GM04504 (cell line): Measurements from ENCODE around the gene TRIM14.
"Not testable (repeated sequence)": the region's sequence is repeated elsewhere in the genome, so short reads cannot be mapped to it uniquely, and the experiment has no call there.

ENCODE experiments used
- DNase-seq: peaks from one replicate; pipeline ENCODE4 v3.0.0-alpha.2; 2012; ENCODE audit warnings: low read depth

The TRIM14 gene

GRCh38 chr9:98107926-98108325 lies 11.1 kb downstream of the TRIM14 start:
- no peak for DNase-seq

GRCh38 chr9:98105006-98105405 lies 14.0 kb downstream of the TRIM14 start:
- no peak for DNase-seq

- no peak for DNase-seq
Measured at GRCh38 chr9:98104445-98104881, 14.6 kb downstream of the TRIM14 start.

GRCh38 chr9:98101868-98102273 lies 17.2 kb downstream of the TRIM14 start:
- DNase-seq, result no peak

- no peak for DNase-seq
Measured at GRCh38 chr9:98101416-98101815, 17.6 kb downstream of the TRIM14 start.

GRCh38 chr9:98100456-98100855 lies 18.6 kb downstream of the TRIM14 start:
- DNase-seq, result no peak

- no peak for DNase-seq
Measured at GRCh38 chr9:98099898-98100297, 19.1 kb downstream of the TRIM14 start.

DNA sequence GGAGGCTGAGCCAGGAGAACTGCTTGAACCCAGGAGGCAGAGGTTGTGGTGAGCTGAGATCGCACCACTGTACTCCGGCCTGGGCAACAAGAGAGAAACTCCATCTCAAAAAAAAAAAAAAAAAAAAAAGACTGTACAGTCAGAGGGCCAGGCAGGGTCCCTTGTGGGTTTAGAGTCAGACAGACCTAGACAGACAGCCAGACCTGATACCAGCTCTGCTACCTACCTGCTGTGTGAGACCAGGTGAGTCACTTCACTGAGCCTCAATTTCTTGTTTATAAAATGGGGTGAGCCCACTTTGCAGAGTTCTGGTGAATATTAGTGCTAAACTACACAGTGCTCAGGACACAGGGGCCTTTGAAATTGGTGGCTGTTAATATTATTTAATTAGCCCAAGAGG lies 19.7 kb downstream of the TRIM14 start:
- DNase-seq, result no peak

DNA sequence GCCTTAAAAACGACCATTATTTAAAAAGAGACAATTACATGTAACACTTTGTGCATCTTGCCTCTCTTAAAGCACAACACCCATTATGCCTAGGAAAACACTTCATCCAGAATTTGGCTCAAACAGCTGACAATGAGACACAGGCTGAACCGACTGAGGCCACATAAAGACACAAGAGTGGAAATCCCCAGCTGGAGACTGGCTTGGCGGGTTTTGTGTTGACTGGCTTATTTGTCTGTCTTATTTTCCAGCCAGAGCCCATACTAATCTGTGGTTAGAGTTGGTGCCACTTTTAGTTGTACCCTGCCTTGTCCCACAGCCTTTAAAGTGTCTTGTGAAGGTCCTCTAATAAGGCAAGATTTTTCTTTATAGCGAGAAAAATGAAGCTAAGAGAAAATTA lies 21.2 kb downstream of the TRIM14 start:
- DNase-seq, result no peak

DNA sequence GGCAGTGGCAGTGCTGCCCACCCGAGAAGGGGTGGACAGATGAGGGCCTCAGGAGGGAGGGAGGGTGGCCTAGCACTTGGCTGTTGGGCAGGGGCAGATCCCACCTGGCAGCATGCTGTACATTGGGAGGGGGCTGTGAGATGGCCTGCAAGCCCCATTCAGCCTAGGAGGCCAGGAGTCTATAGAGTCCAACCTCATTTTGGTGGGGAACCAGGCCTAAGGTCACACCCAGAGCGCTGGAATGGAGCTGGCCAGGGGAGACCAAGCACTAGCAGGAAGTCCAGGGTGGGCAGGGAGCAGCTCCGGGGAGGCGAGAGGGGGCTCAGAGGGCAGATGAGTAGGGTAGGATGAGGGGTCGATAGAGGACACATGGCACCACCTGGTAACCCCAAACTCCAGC lies 22.9 kb downstream of the TRIM14 start:
- DNase-seq, result no peak

- DNase-seq, result no peak
Measured at GRCh38 chr9:98095401-98095800, 23.6 kb downstream of the TRIM14 start.

DNA sequence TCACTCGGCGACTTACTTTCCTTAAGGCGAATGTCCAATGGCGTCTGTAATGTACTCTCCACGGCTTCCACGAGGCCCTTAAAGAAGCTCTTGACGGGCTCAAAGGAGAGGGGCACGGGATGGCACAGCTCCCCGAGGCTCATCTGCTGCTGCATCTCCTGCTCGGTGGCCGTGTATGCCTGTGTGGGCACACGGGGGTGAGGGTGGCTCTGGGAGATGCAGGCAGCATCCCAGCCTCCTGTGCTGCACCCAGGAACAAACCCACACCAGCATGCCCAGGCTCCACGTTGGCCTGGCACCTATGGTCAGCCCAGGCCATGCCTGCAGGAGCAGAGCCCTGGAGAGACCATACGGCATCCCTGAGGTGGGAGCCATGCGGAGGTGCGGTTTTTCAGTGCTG lies 24.2 kb downstream of the TRIM14 start:
- no peak for DNase-seq

- DNase-seq, result no peak
Measured at GRCh38 chr9:98094316-98094715, 24.7 kb downstream of the TRIM14 start.

DNA sequence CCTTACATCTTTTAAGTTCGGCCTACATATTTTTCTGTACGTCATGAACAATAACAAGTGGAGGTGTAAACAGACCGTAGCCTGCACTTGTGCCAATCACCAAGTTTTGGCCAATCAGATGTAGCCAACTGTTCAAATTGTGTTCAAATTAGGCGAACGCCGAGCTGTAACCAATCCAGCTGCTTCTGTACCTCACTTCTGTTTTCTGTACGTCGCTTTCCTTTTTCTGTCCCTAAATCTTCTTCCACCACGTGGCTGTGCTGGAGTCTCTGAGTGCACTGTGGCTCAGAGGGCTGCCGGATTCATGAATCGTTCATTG lies 26.4 kb downstream of the TRIM14 start:
- no peak for DNase-seq

- no peak for DNase-seq
Measured at GRCh38 chr9:98091735-98092612, 27.0 kb downstream of the TRIM14 start.

DNA sequence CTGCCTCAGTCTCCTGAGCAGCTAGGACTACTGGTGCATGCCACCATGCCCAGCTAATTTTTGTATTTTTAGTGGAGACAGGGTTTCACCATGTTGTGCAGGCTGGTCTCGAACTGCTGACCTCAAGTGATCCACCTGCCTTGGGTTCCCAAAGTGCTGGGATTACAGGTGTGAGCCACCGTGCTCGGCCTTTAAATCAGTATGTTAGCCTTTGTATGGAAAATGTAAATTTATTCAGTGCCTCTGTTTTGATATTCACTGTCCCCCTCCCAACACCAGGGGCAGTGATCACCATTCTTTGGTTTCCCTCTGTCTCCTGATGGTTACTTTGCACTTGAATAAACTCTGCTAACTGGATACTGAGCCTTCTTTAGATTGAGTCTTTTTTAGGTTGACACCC lies 28.3 kb downstream of the TRIM14 start:
- DNase-seq, result not testable (repeated sequence)

GRCh38 chr9:98087420-98088354 lies 31.3 kb downstream of the TRIM14 start:
- DNase-seq, result no peak

GRCh38 chr9:98086461-98086860 lies 32.6 kb downstream of the TRIM14 start:
- no peak for DNase-seq

- no peak for DNase-seq
Measured at GRCh38 chr9:98085944-98086343, 33.1 kb downstream of the TRIM14 start.

DNA sequence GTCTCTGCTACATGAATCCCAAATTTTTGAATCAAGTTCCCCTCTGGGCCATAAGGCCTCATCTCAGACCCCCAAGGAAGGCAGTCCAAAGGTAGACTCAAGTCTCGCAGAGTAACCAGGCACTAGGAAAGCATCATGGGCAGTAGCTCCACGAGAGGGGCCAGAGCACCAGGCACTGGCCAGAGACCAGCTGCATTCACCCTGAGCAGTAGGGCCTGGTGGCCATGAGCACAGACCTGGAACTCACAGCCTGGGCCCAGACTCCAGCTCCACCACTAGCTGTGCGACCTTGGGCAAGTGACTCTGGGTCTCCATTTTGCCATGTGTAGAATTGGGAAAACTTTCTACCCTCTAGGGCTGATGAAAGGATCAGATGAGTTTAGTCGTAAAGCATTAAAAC lies 34.0 kb downstream of the TRIM14 start:
- no peak for DNase-seq

DNA sequence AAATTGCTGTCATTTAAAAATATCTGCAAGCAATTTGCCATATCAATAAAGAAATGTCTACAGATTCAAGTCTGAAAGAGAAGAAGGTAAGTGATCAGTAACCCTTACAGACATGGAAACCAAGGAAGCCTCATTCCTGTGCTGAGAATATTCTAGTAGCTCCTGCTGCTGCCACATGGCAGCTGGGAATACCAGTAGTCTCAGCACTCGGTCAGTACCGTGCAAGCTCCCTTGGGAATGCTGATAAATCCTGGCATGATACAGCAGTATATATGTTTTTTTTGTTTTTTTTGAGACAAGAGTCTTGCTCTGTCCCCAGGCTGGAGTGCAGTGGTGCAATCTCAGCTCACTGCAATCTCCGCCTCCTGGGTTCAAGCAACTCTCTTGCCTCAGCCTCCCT lies 34.6 kb downstream of the TRIM14 start:
- DNase-seq, result no peak

DNA sequence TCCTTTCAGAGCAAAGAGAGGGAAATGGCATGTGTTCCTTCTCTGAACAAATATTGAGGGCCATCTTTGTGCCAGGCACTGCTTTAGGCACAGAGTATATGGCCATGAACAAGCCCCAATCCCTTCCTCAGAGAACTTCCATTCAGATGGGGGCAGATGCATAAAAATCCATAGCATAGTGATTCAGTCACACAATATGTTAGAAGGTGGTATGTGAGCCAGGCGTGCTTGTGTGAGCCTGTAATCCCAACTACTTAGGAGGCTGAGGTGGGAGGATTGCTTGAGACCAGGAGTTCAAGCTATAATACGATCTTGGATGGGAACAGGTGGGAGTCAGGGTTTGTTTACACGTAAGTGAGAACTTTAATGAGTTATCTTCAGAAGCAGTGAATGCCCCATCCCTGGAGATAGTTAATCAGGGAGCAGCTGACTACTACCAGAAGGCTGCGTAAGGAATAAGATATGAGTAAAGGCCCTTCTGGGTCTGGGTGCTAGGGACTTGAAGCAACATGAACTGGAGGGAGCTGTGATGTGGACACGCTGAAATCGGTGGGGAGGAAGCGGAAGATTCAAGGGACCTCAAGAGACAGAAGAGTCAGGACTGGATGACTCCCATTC lies 35.3 kb downstream of the TRIM14 start:
- no peak for DNase-seq

GRCh38 chr9:98083061-98083501 lies 35.9 kb downstream of the TRIM14 start:
- no peak for DNase-seq
